Kasumi-1 (cell line): ENCODE results near the gene CCDC138.

Source experiments
- DNase-seq, 2 experiments: peaks; one replicate each; lab custom pipeline; 2025; lab: John Stamatoyannopoulos, UW

Gene CCDC138

DNA sequence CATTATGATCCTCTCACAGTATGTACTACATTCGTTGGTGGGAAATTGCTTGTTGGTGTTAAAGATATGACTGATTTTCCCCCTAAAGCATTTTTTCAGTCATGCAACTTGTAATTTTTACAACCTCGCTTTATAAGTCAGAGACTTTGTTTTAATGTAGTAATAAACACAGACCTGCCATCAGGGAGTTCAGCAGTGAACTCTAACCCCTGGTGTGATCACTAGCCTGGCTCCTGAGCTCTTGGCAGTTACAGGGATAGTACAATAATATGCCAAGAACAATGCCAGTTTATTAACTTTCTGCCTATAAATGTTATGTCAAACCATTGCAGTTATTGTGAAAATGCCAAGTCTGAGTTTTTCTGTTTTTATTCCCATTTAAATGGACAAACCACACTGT lies 108.6 kb downstream of the CCDC138 start:
- DNase-seq: no peak

DNA sequence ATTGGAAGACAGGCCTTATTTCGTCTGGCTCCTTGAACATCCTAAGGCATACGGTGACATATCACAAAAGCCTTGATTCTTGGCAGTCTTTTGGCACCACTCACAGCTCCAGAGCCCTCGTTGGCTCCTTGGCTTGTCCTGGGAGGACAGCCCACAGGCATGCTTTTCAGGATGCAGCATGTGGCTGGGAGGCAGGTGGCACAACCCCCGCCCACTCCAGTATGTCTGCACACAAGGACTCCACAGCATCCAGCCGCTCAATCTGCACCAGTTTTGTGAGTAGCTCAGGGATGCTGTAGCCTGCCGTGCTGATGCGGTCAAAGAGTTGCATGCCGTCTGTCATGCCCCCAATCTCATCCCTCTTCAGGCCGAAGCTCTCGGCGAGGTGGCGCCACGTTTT lies 110.2 kb downstream of the CCDC138 start:
- no peak for DNase-seq

DNA sequence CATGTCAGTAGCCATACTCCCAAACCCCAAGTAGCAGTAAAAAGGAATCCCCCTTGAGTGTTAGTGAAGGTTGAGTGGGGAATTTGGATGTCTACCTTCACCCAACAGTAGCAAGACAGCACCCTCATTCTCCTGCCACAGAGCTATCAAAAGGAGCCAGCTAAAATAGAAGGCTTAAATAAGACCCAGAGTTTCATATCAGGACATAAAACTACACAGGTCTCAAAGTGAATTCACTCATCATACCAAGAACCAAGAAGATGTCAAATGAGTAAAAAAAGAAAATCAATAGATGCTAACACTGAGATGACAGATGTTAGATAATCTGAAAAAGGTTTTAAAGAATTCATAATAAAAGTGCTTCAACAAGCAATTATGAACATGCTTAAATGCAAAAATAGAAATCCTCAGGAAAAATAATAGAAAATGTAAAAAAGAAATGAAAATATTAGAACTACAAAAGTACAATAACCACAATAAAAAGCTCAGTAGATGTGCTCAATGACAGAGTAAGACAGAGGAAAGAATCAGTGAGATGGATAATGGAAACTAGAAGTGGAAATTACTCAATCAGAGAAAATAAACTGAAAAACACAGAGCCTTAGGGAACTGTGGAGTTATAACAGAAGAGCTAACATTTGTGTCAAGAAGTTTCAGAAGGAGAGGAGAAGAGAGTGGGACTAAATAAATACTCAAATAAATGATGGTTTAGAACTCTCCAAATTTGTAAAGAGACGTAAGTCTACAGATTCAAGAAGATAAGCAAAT lies 111.9 kb downstream of the CCDC138 start:
- DNase-seq: no peak

DNA sequence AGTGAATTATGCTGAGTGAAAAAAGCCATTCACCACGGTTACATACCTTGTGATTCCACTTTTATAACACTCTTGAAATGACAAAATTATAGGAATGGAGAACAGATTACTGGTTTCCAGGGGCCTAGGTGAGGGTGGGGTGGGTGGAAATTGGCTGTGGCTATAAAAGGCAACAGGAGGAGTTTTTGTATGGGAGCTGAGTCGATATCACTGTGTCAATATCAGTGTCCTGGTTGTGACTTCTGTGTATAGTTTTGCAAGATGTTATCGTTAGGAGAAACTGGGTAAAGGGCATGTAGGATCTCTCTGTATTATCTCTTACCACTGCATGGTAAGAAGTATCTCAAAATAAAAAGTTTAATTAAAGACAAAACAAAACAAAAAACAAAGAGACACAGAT lies 118.1 kb downstream of the CCDC138 start:
- no peak for DNase-seq

DNA sequence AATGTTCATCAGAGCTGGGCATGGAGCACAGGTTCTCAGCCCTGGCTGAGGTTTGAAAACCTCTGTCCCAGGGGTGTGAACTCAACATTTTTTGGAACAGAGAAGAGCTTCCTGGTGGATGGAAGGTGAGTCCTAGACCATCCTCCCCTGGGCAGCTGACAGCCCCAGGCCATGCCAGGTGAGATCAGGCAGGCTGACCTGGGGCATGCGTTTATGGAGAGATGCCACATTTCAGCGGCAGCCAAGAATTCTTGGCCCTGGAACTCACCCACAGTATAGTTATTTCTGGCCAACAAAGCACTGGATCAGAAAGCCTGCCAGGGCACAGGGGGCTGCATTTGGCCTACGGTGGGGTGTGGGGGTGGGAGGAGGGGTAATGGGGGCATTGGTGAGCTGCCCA lies 118.6 kb downstream of the CCDC138 start:
- DNase-seq: no peak

DNA sequence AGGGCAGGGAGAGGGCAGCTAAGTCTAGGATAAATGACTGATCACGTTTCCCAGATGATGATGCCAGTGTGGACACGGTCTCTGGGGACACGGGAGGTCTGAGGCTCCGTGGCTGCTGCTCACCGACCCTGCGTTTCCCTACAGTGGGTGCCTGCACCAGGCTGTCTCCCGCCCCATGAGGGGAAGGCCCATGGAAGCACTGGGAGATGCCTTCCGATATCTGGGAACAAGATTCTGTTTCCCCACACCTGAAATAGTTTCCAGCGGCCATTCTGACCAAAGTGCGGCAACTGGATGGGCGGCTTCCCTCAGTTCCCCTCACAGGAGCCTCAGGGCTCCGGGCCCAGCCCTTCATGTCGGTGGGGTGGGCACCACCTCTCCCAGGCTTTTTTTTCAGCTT lies 119.3 kb downstream of the CCDC138 start:
- no peak for DNase-seq

DNA sequence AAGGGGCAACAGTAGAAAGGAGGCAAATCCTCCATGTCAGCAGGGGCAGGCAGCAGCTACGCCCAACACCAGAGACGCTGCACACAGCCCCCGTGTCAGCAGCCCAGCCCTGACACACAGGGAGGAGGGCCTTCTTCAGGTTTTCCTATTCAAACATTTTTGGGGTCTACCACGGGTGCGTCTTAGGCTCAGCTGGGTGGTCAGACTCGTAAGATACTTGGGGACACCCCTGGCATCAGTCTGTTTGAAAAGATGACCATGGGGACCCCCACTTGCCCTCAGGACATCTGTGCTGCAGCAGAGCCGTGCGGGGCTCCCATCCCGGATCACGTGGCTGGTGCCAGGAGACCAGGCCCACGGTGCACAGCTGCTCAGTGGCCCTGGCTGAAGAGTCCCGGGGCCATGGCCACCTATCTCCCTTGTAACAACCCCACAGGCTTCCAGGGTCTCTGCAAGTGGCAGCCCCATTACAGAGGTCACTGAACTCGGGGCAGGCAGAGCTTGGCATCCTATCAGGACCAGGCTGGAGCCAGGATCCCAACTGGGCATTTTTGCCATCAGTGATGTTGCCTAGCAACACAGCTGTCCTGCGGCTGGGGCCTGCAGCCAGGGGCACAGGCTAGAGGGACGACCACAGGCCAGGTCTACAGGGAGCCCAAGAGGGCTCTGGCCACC lies 120.0 kb downstream of the CCDC138 start:
- no peak for DNase-seq

DNA sequence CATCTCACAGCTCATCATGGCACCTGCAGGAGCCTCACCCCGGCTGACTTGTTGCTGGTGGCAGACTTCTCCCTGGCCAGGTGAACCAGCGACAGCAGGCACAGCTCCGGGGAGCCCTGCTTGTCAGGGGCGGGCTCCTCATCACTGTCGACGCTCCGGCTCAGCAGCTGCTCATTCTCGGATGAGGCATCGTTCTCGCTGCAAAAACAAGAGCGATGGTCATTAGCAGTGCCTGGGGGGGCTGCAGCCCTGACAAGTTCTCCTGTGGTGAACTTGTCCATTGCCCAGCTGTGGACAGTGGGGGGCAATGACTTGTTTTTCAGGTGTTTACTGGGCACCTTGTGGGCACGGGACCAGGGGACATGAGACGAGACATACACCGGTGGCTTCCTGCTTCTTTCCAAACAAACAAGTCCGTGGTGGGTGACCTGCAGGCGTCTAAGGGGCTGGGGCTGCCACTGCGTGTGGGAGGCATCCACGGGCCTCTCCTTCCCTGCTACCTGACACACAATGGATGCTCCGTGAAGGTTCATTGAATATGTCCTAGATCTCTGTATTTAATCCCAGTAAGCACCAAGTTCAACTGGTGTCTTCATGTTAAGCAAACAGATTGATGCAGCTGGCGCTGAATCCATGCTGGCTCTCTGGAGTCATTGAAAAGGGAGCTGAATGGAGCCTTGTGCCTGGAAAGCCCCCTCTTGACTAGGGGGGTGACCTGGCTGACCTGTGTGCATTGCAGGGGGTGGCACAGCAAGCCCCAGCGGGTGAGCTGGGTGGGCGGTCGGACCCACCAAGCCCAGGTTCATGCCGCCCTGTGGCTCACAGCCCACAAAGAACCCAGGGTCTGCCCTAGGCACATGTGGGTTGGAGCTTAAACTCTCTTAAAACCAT lies 121.5 kb downstream of the CCDC138 start:
- no peak for DNase-seq

DNA sequence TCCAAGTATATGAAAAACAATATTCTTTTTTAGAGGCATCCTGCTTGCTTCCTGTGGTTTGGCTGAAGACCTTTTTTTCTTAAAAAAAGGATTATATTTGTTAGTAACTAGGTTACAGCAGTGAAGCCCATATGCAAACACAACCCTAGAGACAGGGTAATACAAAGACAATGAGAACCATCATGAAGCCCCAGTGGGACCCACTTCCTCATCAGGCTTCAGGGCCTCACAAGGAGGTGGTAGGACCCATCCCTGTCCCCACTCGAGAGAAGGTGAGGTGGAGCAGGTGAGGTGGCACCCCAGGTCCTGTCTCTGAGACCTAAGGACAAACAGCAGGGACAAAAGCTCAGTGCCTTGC lies 122.1 kb downstream of the CCDC138 start:
- no peak for DNase-seq

DNA sequence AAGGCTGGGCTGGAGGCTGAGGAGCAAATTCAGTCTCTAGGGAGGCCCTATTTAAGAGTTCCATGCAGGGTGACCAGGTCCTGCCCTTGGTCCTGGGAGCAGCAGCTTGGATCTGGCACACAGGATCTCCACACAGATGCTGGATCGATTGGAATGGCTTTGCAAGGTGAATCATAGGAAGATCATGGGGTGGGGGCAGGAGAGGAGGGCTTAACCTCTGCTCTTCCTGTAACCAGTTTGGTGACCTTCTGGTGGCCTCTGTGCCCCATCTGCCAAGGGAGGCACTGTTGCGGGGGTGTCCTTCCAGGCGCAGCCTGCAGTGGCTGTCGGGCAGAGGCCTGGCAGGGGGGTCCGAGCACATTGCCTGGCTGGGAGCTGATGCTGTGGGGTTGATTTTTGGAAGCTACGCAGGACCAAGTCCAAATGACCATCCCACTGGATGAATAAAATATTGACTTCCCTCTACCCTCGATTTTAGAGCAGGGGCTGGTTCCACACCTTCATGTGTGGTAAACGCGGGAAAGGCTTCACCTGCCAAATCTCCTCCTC lies 122.8 kb downstream of the CCDC138 start:
- DNase-seq: no peak

DNA sequence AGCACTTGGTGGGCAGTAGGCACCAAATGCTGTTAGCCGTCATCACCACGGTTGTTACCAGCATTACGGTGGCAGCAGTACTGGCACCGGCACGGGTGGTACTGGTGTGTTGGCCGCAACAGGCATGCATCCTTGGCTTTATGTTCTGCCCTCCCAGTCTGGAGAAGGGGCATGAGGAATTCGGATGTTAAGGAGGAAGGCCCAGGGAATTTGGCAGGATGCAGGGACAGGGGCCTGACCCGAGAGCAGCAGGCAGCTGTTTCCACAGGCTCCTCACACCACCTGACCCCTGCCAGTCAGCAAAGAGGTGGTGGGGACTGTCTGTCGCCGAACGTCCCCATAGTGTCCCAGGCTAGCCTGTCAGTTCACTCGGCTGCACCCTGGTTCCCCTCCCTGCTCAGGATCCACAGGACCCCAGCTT lies 123.5 kb downstream of the CCDC138 start:
- no peak for DNase-seq

DNA sequence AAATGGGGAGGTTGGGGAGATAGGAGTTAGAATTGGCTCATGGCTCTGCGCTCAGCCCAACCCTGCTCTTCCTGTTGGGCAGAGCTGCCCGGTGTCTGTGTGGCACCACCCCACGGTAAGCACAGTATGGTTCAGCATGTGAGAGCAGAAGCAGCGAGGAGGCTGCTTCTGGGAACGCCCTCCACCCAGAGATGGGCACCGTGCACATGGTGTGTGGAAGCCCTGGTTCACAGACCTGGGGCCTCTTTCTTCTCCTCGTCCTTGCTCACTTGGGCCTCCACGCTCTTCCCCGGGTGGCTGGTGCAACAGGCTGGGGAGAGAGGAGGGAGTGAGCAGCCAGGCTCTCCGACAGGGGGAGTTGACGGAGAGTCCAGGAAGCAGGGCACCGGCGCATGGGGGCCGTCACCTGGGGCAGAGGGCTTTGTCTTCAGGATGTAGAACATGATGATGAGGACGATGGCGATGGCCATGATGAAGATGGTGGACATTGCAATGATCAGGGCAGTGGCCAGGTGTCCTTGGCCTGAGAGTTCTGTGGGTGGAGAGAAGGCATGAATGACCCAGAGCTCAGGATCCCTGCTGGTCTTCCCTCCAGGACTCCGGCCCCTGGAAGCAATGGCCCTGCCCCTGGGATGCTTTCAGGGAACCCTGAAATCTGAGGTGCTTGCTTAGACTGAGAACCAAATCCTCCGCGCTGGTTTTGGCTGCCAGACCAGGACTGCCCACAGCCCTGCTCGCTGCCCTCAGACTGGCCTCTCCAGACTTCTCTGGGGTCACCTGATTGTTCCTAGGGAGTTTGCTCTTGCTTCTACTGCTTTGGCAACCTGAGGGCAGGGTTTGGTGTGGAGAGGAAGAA lies 124.2 kb downstream of the CCDC138 start:
- no peak for DNase-seq

DNA sequence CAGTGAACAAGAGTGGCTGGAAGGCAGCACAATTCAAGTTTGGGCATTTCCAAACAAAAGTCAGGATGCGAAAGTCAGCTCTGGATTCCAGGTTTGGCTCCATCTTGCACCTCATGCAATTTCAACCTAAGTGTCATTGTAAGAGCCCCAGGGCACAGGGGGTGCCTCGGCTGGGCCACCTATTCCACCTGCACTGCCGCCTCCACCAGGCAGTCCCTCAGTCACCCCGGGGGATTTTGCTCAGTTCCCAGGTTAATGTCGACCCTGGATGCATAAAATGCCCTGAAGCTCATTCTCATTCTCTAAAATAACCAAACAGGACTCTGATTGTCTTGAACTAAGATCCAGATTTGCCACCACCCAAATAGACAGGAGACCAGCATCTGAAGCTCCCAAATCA lies 124.8 kb downstream of the CCDC138 start:
- no peak for DNase-seq

DNA sequence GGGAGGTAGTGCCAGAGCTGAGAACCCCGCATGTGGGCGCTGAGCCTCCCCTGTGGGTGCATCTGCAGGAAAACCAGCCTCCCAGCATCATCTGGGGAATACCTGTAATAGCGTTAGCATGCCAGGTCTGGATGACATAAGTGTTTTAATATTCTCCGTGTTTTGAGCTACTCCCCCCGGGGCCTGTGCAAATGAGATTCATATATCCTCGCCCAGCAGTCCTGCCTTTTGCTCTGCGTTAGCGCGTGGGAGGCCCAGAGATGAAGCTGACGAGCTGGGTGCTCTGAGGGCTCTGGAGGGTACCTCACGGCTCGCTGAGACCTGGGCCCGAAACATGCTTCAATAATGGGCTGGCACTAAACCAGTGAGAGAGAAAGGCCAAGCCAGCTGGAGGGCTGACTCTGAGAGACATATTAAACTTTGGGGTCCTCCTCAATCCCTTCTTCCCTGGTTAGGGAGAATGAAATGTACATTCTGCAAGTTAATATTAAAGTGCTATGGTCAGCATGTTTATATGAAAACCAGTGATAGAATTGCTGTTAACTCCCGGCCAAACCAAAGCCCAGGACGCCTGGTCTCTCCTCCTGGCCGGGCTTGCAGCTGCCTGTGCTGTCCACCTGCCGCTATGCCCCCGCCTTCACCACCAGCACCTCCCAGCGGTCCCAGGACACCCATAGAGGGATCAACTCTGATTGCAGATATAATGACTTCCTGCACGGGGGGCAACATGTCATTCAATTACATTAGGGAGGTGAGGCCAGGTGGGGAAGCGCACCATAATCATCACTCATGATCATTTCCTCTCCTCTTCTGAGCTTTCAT lies 125.4 kb downstream of the CCDC138 start:
- DNase-seq: no peak

DNA sequence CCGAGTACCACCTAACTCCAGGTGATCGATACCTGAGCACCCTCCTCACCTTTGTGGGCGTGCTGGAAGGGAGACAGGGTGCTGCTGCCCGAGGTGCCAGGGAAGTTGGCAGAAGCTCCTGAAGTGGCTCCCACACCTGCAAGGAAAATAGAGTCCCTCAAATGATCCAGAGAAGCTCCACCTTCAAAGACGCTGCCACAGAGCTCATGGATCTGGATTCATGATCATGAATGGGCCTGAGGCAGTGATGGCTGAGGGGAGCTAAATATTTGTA lies 126.0 kb downstream of the CCDC138 start:
- DNase-seq: no peak

DNA sequence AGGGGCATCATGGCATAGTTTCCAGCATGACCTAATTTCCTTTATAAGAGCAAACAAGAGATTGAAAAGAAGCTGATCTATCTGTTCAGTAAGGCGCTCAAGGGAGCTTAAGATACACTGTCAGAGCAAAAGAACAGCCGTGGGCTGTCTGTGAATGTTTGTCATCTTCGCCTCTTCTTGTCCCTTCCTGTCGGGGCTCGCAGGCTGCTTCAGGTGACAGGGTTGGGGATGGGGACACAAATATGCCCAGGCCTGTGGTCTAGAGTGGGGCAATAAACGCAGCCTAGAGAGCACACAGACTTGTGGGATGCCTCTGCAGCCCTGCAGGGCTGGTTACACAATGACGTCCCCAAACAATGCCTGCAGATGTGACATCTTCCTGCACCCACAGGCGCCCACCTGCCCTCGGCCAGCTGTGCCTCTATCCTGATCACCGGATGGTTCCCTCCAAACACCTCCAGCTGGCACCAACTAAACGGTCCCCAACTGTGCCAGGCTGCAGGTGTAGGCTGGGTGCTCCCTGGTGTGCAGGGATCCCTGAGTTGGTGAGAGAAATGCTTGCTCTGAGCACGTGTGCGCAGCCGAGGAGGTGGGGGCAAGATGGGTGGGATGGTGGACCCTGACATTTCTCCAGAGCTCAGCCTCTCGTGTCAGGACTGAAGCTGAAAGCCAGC lies 129.7 kb downstream of the CCDC138 start:
- no peak for DNase-seq

DNA sequence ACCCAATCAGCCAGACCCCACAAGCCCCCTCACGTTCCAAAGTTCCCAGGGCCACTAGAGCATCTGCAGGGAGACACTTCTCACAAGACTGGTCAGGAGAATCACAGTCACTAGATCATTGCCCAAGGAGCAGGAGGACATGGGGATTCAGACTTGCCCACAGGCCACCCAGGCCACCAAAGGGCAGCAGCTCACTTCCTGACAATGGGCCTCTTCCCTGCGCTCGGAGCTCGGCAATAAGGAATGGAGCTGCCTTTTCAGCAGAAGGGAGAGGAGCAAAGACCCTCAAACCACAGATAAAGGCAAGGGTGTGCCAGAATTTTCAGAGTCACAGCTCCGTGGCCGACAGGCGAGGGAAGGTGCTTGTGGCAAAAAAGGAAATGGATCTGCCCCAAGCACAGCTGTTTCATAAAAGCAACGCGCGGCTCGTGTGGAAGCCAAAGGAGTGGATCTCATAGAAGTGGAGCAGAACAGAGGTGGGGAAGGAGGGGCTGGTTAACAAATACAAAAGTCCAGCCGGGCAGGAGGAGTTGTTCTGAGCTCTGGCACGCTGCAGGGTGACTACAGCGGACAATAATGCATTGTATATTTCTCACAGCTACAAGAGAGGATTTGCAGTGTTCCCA lies 130.3 kb downstream of the CCDC138 start:
- no peak for DNase-seq

DNA sequence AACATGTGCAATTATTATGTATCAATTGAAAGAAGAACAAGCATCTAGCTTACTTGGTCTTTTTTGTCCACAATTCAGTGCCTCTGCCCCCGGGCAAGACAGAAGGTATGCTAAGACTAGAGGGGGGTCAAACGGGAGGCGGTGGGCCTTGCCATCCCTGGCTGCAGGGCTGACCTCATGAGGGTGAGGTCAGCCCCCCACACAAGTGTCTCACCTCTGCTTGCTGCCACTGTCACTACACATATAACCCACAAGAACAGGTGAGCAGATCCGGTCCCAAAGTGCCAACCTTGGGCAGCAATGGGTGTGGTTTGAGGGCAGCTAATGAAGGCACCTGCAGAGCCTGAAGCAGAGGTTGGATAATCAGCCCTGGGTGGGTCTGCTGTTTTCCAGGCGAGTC lies 131.0 kb downstream of the CCDC138 start:
- DNase-seq: no peak

DNA sequence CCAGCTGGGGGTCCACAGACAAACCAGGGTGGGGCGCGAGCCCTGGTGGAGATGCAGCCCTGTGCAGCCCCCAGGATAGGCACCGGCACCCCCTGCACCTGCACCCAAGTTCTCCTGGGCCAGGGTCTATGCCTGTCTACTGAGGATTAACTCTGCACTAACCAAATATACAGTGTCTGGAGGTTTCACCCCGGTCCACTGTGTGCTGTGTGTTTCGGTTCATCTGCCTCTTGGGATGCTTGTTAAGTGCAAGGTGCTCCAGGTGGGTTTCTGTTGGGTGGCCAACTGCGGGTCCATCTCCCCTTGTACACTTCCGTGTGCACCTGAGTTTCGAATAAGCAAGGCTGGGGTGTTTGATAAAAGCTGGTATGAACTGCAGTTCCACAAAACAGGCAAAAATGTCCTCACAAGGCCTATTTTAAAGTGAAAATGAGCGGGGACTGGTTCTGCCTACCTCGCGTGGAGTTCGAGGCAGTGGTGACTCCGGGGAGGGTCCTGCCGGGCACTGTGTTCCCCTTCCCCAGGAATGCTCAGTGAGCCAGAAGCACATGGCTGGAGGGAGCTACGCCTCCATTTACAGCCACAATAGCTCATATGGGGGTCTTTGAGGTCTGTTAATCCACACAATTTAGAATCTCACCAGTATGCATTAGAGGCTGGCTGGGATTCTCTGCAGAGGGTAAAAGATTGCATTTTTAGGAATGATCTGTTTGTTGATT lies 131.7 kb downstream of the CCDC138 start:
- DNase-seq: no peak
